Measurements from ENCODE around the gene CRB1.

Gene CRB1

GRCh38 chr1:197439708-197440280 lies 171.7 kb downstream of the CRB1 start:
- Histone ChIP-seq H3K4me3 (ENCODE audit: low read length) (no peak overlapping the region), H2BK120ac (ENCODE audit: low read depth, low read length) (no peak overlapping the region), H4K5ac (ENCODE audit: low read length) (no peak overlapping the region), H4K8ac (ENCODE audit: low read depth, low read length) (no peak overlapping the region), H2BK5ac (ENCODE audit: low read length) (no peak overlapping the region), H3K9ac (ENCODE audit: low read length) (no peak overlapping the region), H3K4ac (ENCODE audit: low read depth, low read length) (no peak overlapping the region), H3K79me1 (ENCODE audit: low read length) (no peaks in the 10 kb centered on the region), H3K23ac (ENCODE audit: low read length) (no peak overlapping the region), H3K36me3 (ENCODE audit: control insufficient read depth, insufficient read depth, low read length) (no peaks in the 10 kb centered on the region), H2BK15ac (replicated peaks; ENCODE audit: low read depth) (no peak overlapping the region), H3K27me3 (ENCODE audit: insufficient read depth, low read length, poor library complexity) (no peaks in the 10 kb centered on the region), H3K27ac (ENCODE audit: low read depth, low read length) (no peak overlapping the region), H3K4me2 (ENCODE audit: low read length) (no peak overlapping the region), H3K18ac (ENCODE audit: low read length) (no peak overlapping the region), H3K56ac (ENCODE audit: low read length) (no peak overlapping the region), H3K79me2 (ENCODE audit: control insufficient read depth, insufficient read depth, low read length) (no peaks in the 10 kb centered on the region), H2AK5ac (ENCODE audit: low read length) (no peak overlapping the region), H3K4me1 (ENCODE audit: control insufficient read depth, low read depth, low read length) (no peaks in the 10 kb centered on the region)
- no peak for DNase-seq
- WGBS (ENCODE audit: extremely low coverage, insufficient coverage, low lambda C conversion rate) = no CpG with 5 or more reads among the region's 4 CpGs

- WGBS (ENCODE audit: extremely low coverage, insufficient coverage, low lambda C conversion rate) = no CpG with 5 or more reads among the region's 2 CpGs
- no peaks in the 10 kb centered on the region for H3K27me3 ChIP-seq (ENCODE audit: insufficient read depth, low read length, poor library complexity)
Measured at GRCh38 chr1:197440715-197441114, 172.7 kb downstream of the CRB1 start.

GRCh38 chr1:197441999-197442414 lies 174.0 kb downstream of the CRB1 start:
- no peak overlapping the region for H3K27ac ChIP-seq (ENCODE audit: low read depth, low read length)
- DNase-seq = peak; percentile 37
- no peak overlapping the region for H2AK5ac ChIP-seq (ENCODE audit: low read length)
- no peak overlapping the region for H4K5ac ChIP-seq (ENCODE audit: low read length)
- no peak overlapping the region for H3K56ac ChIP-seq (ENCODE audit: low read length)
- no peak overlapping the region for H2BK120ac ChIP-seq (ENCODE audit: low read depth, low read length)
- H2BK15ac ChIP-seq (replicated peaks; ENCODE audit: low read depth) = no peak overlapping the region
- no peak overlapping the region for H3K4me3 ChIP-seq (ENCODE audit: low read length)
- no peak overlapping the region for H3K9ac ChIP-seq (ENCODE audit: low read length)
- H4K8ac ChIP-seq (ENCODE audit: low read depth, low read length) = no peak overlapping the region
- no peak overlapping the region for H3K18ac ChIP-seq (ENCODE audit: low read length)
- H3K4me2 ChIP-seq (ENCODE audit: low read length) = no peak overlapping the region
- no peaks in the 10 kb centered on the region for H3K4me1 ChIP-seq (ENCODE audit: control insufficient read depth, low read depth, low read length)
- no peak overlapping the region for H3K23ac ChIP-seq (ENCODE audit: low read length)
- H3K4ac ChIP-seq (ENCODE audit: low read depth, low read length) = no peak overlapping the region
- WGBS (ENCODE audit: extremely low coverage, insufficient coverage, low lambda C conversion rate) = no CpG with 5 or more reads among the region's 8 CpGs
- no peaks in the 10 kb centered on the region for H3K27me3 ChIP-seq (ENCODE audit: insufficient read depth, low read length, poor library complexity)
- H2BK5ac ChIP-seq (ENCODE audit: low read length) = no peak overlapping the region
- H3K36me3 ChIP-seq (ENCODE audit: control insufficient read depth, insufficient read depth, low read length) = no peaks in the 10 kb centered on the region
- no peaks in the 10 kb centered on the region for H3K79me1 ChIP-seq (ENCODE audit: low read length)
- H3K79me2 ChIP-seq (ENCODE audit: control insufficient read depth, insufficient read depth, low read length) = no peaks in the 10 kb centered on the region

More at GRCh38 chr1:197440715-197441114, 172.7 kb downstream of the CRB1 start:
- H2BK5ac ChIP-seq (ENCODE audit: low read length) = no peak overlapping the region
- H2AK5ac ChIP-seq (ENCODE audit: low read length) = no peak overlapping the region
- H3K18ac ChIP-seq (ENCODE audit: low read length) = no peak overlapping the region
- H3K4me3 ChIP-seq (ENCODE audit: low read length) = no peak overlapping the region
- H4K5ac ChIP-seq (ENCODE audit: low read length) = no peak overlapping the region
- no peaks in the 10 kb centered on the region for H3K79me1 ChIP-seq (ENCODE audit: low read length)
- H3K4ac ChIP-seq (ENCODE audit: low read depth, low read length) = no peak overlapping the region
- H3K4me1 ChIP-seq (ENCODE audit: control insufficient read depth, low read depth, low read length) = no peaks in the 10 kb centered on the region
- no peaks in the 10 kb centered on the region for H3K79me2 ChIP-seq (ENCODE audit: control insufficient read depth, insufficient read depth, low read length)
- H2BK120ac ChIP-seq (ENCODE audit: low read depth, low read length) = no peak overlapping the region
- no peak overlapping the region for H3K9ac ChIP-seq (ENCODE audit: low read length)
- no peak overlapping the region for H4K8ac ChIP-seq (ENCODE audit: low read depth, low read length)
- no peak overlapping the region for H3K27ac ChIP-seq (ENCODE audit: low read depth, low read length)
- DNase-seq = no peak
- no peak overlapping the region for H3K56ac ChIP-seq (ENCODE audit: low read length)
- H2BK15ac ChIP-seq (replicated peaks; ENCODE audit: low read depth) = no peak overlapping the region
- no peak overlapping the region for H3K23ac ChIP-seq (ENCODE audit: low read length)
- no peaks in the 10 kb centered on the region for H3K36me3 ChIP-seq (ENCODE audit: control insufficient read depth, insufficient read depth, low read length)
- no peak overlapping the region for H3K4me2 ChIP-seq (ENCODE audit: low read length)

GRCh38 chr1:197444755-197445154 lies 176.7 kb downstream of the CRB1 start:
- H4K5ac ChIP-seq (ENCODE audit: low read length) = no peak overlapping the region
- WGBS (ENCODE audit: extremely low coverage, insufficient coverage, low lambda C conversion rate) = no CpG with 5 or more reads among the region's 1 CpG
- no peak overlapping the region for H2BK120ac ChIP-seq (ENCODE audit: low read depth, low read length)
- H2BK5ac ChIP-seq (ENCODE audit: low read length) = no peak overlapping the region
- H3K4ac ChIP-seq (ENCODE audit: low read depth, low read length) = no peak overlapping the region
- H2BK15ac ChIP-seq (replicated peaks; ENCODE audit: low read depth) = no peak overlapping the region
- no peaks in the 10 kb centered on the region for H3K4me1 ChIP-seq (ENCODE audit: control insufficient read depth, low read depth, low read length)
- H3K27ac ChIP-seq (ENCODE audit: low read depth, low read length) = no peak overlapping the region
- no peaks in the 10 kb centered on the region for H3K79me1 ChIP-seq (ENCODE audit: low read length)
- H2AK5ac ChIP-seq (ENCODE audit: low read length) = no peak overlapping the region
- no peak overlapping the region for H3K9ac ChIP-seq (ENCODE audit: low read length)
- H3K79me2 ChIP-seq (ENCODE audit: control insufficient read depth, insufficient read depth, low read length) = no peaks in the 10 kb centered on the region
- peak; percentile 25 for DNase-seq
- no peaks in the 10 kb centered on the region for H3K27me3 ChIP-seq (ENCODE audit: insufficient read depth, low read length, poor library complexity)
- no peak overlapping the region for H3K4me3 ChIP-seq (ENCODE audit: low read length)
- H4K8ac ChIP-seq (ENCODE audit: low read depth, low read length) = no peak overlapping the region
- H3K36me3 ChIP-seq (ENCODE audit: control insufficient read depth, insufficient read depth, low read length) = no peaks in the 10 kb centered on the region
- H3K23ac ChIP-seq (ENCODE audit: low read length) = no peak overlapping the region
- no peak overlapping the region for H3K18ac ChIP-seq (ENCODE audit: low read length)
- no peak overlapping the region for H3K56ac ChIP-seq (ENCODE audit: low read length)
- no peak overlapping the region for H3K4me2 ChIP-seq (ENCODE audit: low read length)

GRCh38 chr1:197448121-197448779 lies 180.2 kb downstream of the CRB1 start:
- no peak overlapping the region for H2BK15ac ChIP-seq (replicated peaks; ENCODE audit: low read depth)
- H3K4me3 ChIP-seq (ENCODE audit: low read length) = no peak overlapping the region
- no peak overlapping the region for H2BK120ac ChIP-seq (ENCODE audit: low read depth, low read length)
- H3K56ac ChIP-seq (ENCODE audit: low read length) = no peak overlapping the region
- no peaks in the 10 kb centered on the region for H3K79me2 ChIP-seq (ENCODE audit: control insufficient read depth, insufficient read depth, low read length)
- H3K27me3 ChIP-seq (ENCODE audit: insufficient read depth, low read length, poor library complexity) = no peaks in the 10 kb centered on the region
- no CpG with 5 or more reads among the region's 2 CpGs for WGBS (ENCODE audit: extremely low coverage, insufficient coverage, low lambda C conversion rate)
- no peak overlapping the region for H3K27ac ChIP-seq (ENCODE audit: low read depth, low read length)
- H3K79me1 ChIP-seq (ENCODE audit: low read length) = no peaks in the 10 kb centered on the region
- H3K18ac ChIP-seq (ENCODE audit: low read length) = peak overlapping the region; percentile 39
- no peak overlapping the region for H3K4me2 ChIP-seq (ENCODE audit: low read length)
- H2BK5ac ChIP-seq (ENCODE audit: low read length) = no peak overlapping the region
- DNase-seq = no peak
- no peak overlapping the region for H3K23ac ChIP-seq (ENCODE audit: low read length)
- no peaks in the 10 kb centered on the region for H3K36me3 ChIP-seq (ENCODE audit: control insufficient read depth, insufficient read depth, low read length)
- no peak overlapping the region for H2AK5ac ChIP-seq (ENCODE audit: low read length)
- no peaks in the 10 kb centered on the region for H3K4me1 ChIP-seq (ENCODE audit: control insufficient read depth, low read depth, low read length)
- no peak overlapping the region for H3K9ac ChIP-seq (ENCODE audit: low read length)
- H4K8ac ChIP-seq (ENCODE audit: low read depth, low read length) = no peak overlapping the region
- H3K4ac ChIP-seq (ENCODE audit: low read depth, low read length) = no peak overlapping the region
- H4K5ac ChIP-seq (ENCODE audit: low read length) = no peak overlapping the region

GRCh38 chr1:197451381-197451780 lies 183.3 kb downstream of the CRB1 start:
- Histone ChIP-seq H3K4me3 (ENCODE audit: low read length) (no peak overlapping the region), H4K5ac (ENCODE audit: low read length) (no peak overlapping the region), H2BK120ac (ENCODE audit: low read depth, low read length) (no peak overlapping the region), H3K9ac (ENCODE audit: low read length) (no peak overlapping the region), H3K79me1 (ENCODE audit: low read length) (no peaks in the 10 kb centered on the region), H4K8ac (ENCODE audit: low read depth, low read length) (no peak overlapping the region), H3K4ac (ENCODE audit: low read depth, low read length) (no peak overlapping the region), H3K56ac (ENCODE audit: low read length) (no peak overlapping the region), H3K27ac (ENCODE audit: low read depth, low read length) (no peak overlapping the region), H2AK5ac (ENCODE audit: low read length) (no peak overlapping the region), H3K18ac (ENCODE audit: low read length) (no peak overlapping the region), H2BK5ac (ENCODE audit: low read length) (no peak overlapping the region), H3K23ac (ENCODE audit: low read length) (no peak overlapping the region), H3K27me3 (ENCODE audit: insufficient read depth, low read length, poor library complexity) (no peaks in the 10 kb centered on the region), H2BK15ac (replicated peaks; ENCODE audit: low read depth) (no peak overlapping the region), H3K36me3 (ENCODE audit: control insufficient read depth, insufficient read depth, low read length) (no peaks in the 10 kb centered on the region), H3K4me2 (ENCODE audit: low read length) (no peak overlapping the region), H3K79me2 (ENCODE audit: control insufficient read depth, insufficient read depth, low read length) (no peaks in the 10 kb centered on the region), H3K4me1 (ENCODE audit: control insufficient read depth, low read depth, low read length) (no peaks in the 10 kb centered on the region)
- DNase-seq = no peak
- no CpG with 5 or more reads among the region's 5 CpGs for WGBS (ENCODE audit: extremely low coverage, insufficient coverage, low lambda C conversion rate)

All from mesendoderm (in vitro differentiated cells).